HG03432 (cell line): ENCODE data around the gene CREB5.

ENCODE experiments used
- ATAC-seq: cut with Tn5 transposase; IDR thresholded peaks from one replicate; pipeline ENCODE4 v1.9.1; 2021; ENCODE audit warnings: mild to moderate bottlenecking, moderate library complexity; ENCODE audit not compliant: unreplicated experiment

The CREB5 gene

GRCh38 chr7:28832669-28833068, 420.4 kb downstream of the CREB5 start:
- ATAC-seq: no peak

GRCh38 chr7:28835800-28836199, 423.5 kb downstream of the CREB5 start:
- ATAC-seq: no peak

DNA sequence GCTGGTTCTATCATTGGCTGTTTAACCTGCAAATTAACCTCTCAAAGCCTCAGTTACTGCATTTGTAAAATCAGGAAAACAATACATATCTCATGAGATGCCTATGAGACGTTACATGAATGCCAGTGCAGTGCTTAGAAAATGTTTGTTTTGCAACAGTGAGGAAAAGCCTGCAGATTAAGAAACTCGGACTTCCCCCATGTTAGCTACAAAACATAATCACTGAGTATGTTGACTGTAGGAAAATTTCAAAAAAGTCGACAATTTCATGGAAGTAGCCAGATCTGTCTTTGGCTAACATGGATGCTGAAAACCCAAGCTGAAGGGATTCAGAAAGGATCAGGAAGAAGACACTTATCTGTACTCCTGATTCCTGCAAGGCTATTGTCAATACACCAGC, 424.4 kb downstream of the CREB5 start:
- ATAC-seq: no peak

GRCh38 chr7:28837216-28837615, 424.9 kb downstream of the CREB5 start:
- ATAC-seq: no peak

GRCh38 chr7:28840592-28840995, 428.3 kb downstream of the CREB5 start:
- ATAC-seq: no peak

- no peak for ATAC-seq
Observed at GRCh38 chr7:28841766-28842165, 429.4 kb downstream of the CREB5 start.

DNA sequence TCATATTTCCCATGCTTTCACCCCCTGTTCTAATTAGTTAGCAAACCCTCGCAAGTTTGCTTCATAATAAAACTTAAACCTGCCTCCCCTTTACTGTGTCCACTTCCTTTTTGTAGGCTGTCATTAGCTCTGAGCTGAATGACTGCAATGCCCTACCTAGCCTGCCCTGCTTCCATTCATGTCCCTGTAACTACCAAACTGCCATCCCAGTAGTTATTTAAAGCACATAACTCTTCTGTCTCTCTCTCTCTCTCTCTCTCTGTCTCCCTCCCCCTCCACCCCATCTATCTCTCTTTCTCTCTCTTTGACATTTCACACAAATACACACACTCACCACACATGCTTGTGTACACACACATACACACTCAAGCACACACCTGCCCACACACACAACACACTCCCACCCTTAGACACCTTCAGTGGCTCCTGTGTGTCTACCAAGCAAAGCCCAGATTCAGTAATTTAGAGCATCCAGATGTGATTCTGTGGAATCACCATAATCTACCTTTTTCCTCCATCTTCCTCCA, 430.5 kb downstream of the CREB5 start:
- ATAC-seq: no peak

DNA sequence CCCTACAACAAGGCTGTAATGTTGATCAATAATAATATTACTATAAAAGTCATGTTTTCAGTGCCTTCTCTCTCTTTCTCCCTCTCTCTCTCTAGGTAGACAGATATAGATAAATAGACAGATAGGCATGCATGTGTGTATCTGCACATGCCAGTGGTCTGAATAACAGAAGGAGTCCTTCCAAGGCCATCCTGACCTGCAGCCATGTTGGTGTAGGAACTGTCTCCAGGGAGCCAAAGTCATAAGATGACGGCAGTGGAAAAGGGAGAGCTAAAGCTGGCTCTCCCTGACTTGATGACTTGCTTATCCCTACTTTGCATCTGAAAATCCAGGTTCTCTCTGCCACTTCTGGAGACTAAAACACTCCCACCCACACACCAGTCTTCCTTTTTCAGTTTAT, 432.8 kb downstream of the CREB5 start:
- ATAC-seq: no peak

DNA sequence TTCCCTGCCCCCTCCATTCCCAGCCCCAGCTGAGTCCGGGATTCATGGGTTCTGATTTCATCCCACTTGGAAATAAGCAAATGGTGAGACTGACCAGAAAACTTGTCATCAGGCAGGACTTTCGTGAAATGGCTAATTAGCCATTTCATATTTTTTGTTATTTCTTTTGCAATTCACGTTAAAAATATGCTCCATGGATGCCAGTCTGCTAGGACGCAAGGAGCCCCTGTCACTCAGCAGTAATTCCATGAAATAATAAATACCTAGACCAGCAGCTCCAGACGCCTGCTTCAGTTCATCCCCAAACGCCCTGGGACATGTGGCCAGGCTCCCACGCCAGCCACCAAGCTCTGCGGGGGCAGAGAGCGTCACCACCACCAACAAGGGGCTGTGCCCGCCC, 434.9 kb downstream of the CREB5 start:
- no peak for ATAC-seq

GRCh38 chr7:28847681-28848080, 435.4 kb downstream of the CREB5 start:
- ATAC-seq: no peak

DNA sequence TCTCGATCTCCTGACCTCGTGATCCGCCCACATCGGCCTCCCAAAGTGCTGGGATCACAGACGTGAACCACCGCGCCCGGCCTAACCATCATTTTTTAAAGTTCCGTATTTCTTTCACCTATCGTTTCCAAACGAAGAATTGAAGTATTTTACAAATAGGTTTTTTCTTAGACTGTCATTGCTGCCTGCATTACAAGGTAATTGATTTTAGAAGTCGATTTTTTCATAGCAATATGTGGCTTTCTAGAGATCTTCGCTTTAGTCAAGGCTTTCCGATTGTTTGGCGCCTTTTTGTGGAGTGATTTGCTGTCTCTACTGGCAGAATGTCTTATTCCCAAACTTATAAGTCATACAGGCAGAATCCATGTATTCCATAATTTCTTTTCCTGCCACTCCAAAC, 436.6 kb downstream of the CREB5 start:
- no peak for ATAC-seq

DNA sequence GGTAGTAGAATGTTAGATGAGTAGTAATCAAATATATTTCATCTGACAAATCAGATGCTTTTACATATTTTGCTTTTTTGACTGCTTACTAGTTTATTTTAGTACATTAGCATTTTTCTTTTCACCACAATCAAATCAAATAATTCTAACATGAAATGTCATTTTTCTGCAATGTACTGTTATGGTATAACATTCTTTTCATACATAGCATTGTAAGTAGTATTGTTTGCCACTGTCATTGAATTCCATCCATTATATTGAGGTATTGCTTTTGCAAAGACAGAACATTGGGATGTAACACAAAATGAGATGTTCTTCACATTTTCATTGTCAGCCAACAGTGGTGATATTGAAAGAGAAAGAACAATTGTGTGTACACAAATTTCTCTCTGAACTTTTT, 438.4 kb downstream of the CREB5 start:
- no peak for ATAC-seq

DNA sequence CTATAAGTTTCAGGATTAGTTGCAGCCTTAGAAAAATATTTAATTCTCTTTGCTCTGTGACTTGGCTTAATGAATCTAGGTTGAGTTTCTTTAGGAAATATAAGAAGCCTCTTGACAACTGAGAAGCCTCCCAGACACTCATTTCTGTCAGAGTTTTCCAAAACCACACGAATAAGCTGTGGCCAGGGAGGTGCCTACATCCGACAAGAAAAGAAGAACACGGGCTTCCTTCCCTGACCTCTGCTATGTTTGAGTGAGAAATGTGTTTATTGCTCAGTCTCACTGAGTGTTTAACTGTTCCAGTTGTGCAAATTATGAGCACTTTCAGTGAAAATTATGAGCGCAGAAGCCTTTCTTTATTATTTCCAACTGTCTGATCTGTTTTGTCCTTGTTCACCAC, 440.8 kb downstream of the CREB5 start:
- ATAC-seq: no peak

DNA sequence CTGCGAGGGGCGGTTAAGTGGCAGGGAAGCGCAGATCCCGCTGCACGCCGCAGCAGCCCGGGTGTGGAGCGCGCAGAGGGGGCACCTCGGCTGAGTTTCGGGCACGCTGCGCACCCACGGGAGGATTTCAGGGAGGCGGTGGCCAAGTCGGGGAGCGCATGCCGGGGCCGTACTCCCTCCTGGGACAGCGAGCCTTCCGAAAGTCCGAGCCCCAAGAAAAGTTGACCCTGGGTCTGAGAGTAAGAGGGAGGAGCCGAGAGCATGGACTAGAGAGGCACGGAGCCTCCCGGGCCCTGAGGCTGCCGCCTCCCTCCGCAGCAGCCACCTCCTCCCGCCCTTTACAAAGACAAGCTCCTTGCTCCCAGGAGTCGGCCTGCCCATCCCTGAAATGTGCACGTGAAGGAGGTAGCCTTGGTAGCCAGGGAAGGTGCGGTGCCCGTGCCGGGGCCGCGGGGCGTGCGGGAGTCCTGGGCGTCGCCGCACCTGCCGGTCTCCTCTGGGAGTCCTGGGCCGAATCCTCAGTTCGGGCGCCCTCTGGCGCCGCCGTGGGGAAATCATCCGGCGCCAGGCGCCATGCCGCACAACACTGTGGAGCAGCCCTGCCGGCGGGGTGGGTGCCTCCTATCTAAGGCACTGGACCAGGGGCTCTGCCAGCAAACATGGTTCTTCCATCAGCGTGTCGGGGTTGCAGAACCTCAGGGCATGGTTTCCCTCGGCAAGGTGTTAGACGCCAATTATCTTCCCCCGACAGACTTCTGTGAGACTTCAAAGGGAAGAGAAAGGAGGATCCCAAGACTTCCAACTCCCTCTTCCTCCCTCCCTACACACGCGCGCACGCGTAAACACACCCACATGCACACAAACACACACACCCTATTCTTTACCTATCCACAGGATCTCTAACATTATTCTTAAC, 441.8 kb downstream of the CREB5 start:
- ATAC-seq: peak; percentile 99

DNA sequence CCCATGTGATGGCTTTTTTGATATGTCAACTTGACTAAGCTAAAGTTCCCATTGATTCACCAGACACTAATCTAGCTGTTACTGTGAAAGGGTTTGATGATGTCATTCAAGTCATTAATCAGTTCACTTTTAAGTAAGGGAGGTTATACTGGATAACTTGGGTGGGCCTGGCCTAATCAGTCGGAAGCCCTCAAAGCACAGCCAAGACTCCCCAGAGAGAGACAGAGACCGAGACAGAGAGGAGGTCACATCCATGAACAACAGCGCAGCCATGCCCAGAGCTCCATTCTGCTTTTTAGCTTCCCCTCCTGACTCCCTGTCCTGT, 442.4 kb downstream of the CREB5 start:
- no peak for ATAC-seq

GRCh38 chr7:28855538-28856217, 443.4 kb downstream of the CREB5 start:
- no peak for ATAC-seq

DNA sequence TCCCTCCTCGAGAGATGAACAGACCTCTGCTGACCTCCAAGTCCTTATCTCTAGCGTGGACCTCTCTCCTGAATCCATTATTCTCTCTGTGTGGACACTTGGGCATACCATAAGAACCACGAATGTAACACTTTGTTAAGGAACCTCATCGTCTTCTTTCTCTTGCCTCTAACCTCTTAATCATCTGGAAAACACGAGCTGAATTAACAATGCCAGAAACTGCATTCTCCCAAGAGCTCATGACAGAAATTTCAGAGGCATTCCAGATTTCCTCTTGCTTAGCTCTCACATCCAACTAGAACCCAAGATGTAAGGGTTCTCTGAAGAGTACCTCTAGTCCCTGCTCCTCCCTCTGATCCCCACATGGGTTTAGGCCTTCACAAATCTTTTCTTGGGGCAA, 444.3 kb downstream of the CREB5 start:
- ATAC-seq: no peak

- ATAC-seq: no peak
Observed at GRCh38 chr7:28858206-28858605, 445.9 kb downstream of the CREB5 start.

DNA sequence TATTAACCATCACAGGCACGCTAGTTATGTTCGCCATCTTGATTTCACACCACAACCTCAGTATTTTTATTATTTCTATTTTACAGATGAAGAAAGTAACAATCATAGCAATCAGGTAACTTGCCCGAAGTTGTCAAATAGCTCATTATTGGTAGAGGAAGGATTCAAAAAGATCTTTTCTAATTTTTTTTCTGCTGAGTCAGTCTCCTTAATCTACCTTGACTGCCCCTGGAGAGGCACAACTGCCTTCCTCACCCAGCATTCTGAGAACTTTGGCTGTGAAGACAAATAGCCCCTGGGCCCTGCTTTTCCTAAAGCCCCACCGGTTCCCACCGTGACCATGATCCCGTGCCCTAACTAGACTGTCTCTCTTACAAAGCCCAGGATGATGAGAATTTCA, 446.6 kb downstream of the CREB5 start:
- no peak for ATAC-seq

- ATAC-seq: no peak
Observed at GRCh38 chr7:28861825-28862224, 449.5 kb downstream of the CREB5 start.

- no peak for ATAC-seq
Observed at GRCh38 chr7:28862595-28863272, 450.4 kb downstream of the CREB5 start.
